HCT116 (cell line): ENCODE data around the gene SCAF8. TPM values are rescaled to one million over a fixed set of nuclear protein-coding genes. Genes with fewer than 3 reads are reported as not detected.

Experiments
- ATAC-seq: fragments of 200-7000 bp; cut with Tn5 transposase; 2 replicates; pipeline ENCODE4 v1.9.1; 2020; ENCODE audit warnings: mild to moderate bottlenecking, moderate library complexity
- BruUV-seq: library from RNA; stranded (reverse); fragments of 400-500 nt; replicated peaks from 2 replicates; lab custom pipeline; 2021; lab: Mats Ljungman, UMichigan
- CTCF ChIA-PET: fragments of 300-600 bp; sonication (Branson Sonifier 250); formaldehyde crosslinking; loops from one replicate; lab custom pipeline; 2021; ENCODE audit warnings: antibody characterized with exemption; lab: Charles Lee
- POLR2A ChIA-PET: fragments of 300-600, 350-600 bp; sonication (Branson Sonifier 250); formaldehyde crosslinking; loops from one replicate; lab custom pipeline; 2021; ENCODE audit warnings: antibody characterized with exemption; lab: Charles Lee
- RAD21 ChIA-PET, 2 experiments: fragments of 300-600 bp; sonication (Branson Sonifier 250); formaldehyde crosslinking; loops; one replicate each; lab custom pipeline; 2023; ENCODE audit warnings: low total read pairs in 2 of 2; ENCODE audit not compliant: uncharacterized antibody in 2 of 2, unreplicated experiment in 2 of 2, low non-redundant PET in 1 of 2; lab: Charles Lee
- DNase-seq: peaks from one replicate; pipeline ENCODE4 v3.0.0-alpha.2; 2010; ENCODE audit warnings: low read depth, low spot score
- H2AFZ ChIP-seq: fragments of 200-600 bp; shearing (Covaris generic), sonication (generic); 2 replicates; pipeline ENCODE4 v1.6.1; 2017; ENCODE audit warnings: low read depth, mixed run types, mixed read lengths, antibody characterized with exemption, low read length; ENCODE audit not compliant: poor library complexity, severe bottlenecking
- H3K27ac ChIP-seq: 2 replicates; pipeline ENCODE4 v1.5.1; 2012; ENCODE audit warnings: low read depth, low read length
- H3K27me3 ChIP-seq: fragments of 200-600 bp; sonication (generic); 2 replicates; pipeline ENCODE4 v1.6.1; 2016; ENCODE audit warnings: mixed run types, low read length, mixed read lengths; ENCODE audit not compliant: insufficient read depth
- H3K36me3 ChIP-seq, 2 experiments: fragments of 200-500 bp in 1 of 2; fragments of 200-600 bp in 1 of 2; sonication (Bioruptor generic) in 1 of 2; sonication (generic) in 1 of 2; 2 replicates each; pipeline versions ENCODE4 v1.5.1 to v1.6.1; 2014 to 2016; ENCODE audit warnings: low read length in 2 of 2, inconsistent platforms in 1 of 2, mixed read lengths in 1 of 2, mixed run types in 1 of 2; ENCODE audit not compliant: insufficient read depth in 2 of 2, control insufficient read depth in 1 of 2
- H3K4me1 ChIP-seq, 2 experiments: fragments of 200-600 bp in 1 of 2; sonication (generic) in 1 of 2; 2 replicates each; pipeline versions ENCODE4 v1.5.1 to v1.6.1; 2012 to 2017; ENCODE audit warnings: low read length in 2 of 2, inconsistent platforms in 1 of 2, mild to moderate bottlenecking in 1 of 2, mixed read lengths in 1 of 2, mixed run types in 1 of 2, moderate library complexity in 1 of 2; ENCODE audit not compliant: insufficient read depth in 2 of 2, control insufficient read depth in 1 of 2
- H3K4me2 ChIP-seq: fragments of 200-600 bp; sonication (generic); 2 replicates; pipeline ENCODE4 v1.6.1; 2017; ENCODE audit warnings: mixed run types, low read length, mixed read lengths
- H3K4me3 ChIP-seq, 2 experiments: fragments of 200-600 bp in 1 of 2; sonication (generic) in 1 of 2; replicated peaks in 1 of 2; 2 replicates each; pipeline ENCODE4 v1.5.1; 2011 to 2016; ENCODE audit warnings: low read length in 2 of 2, control low read depth in 1 of 2, low read depth in 1 of 2, mild to moderate bottlenecking in 1 of 2, mixed read lengths in 1 of 2, mixed run types in 1 of 2
- H3K79me2 ChIP-seq: fragments of 200-600 bp; sonication (generic); 2 replicates; pipeline ENCODE4 v1.6.1; 2017; ENCODE audit warnings: mild to moderate bottlenecking, mixed run types, low read length, moderate library complexity, mixed read lengths; ENCODE audit not compliant: insufficient read depth
- H3K9ac ChIP-seq: fragments of 200-600 bp; sonication (generic); 2 replicates; pipeline ENCODE4 v1.6.1; 2016; ENCODE audit warnings: low read length, mixed read lengths
- H3K9me2 ChIP-seq: fragments of 200-600 bp; sonication (generic), shearing (Covaris generic); 2 replicates; pipeline ENCODE4 v1.6.1; 2017; ENCODE audit warnings: mixed run types, mild to moderate bottlenecking, moderate library complexity; ENCODE audit not compliant: insufficient read depth
- H3K9me3 ChIP-seq, 2 experiments: fragments of 200-500 bp in 1 of 2; fragments of 200-600 bp in 1 of 2; sonication (Bioruptor generic) in 1 of 2; sonication (generic) in 1 of 2; 2 replicates each; pipeline ENCODE4 v1.6.1; 2014 to 2017; ENCODE audit warnings: low read length in 2 of 2, mixed read lengths in 2 of 2, inconsistent platforms in 1 of 2, low read depth in 1 of 2, mild to moderate bottlenecking in 1 of 2, mixed run types in 1 of 2, moderate library complexity in 1 of 2; ENCODE audit not compliant: control insufficient read depth in 1 of 2, insufficient read depth in 1 of 2
- H4K20me1 ChIP-seq: fragments of 200-600 bp; sonication (generic), shearing (Covaris generic); 2 replicates; pipeline ENCODE4 v1.6.1; 2017; ENCODE audit warnings: mixed run types, mild to moderate bottlenecking, moderate library complexity; ENCODE audit not compliant: insufficient read depth
- CBX3 ChIP-seq: IDR thresholded peaks from 2 replicates; pipeline ENCODE4 v1.6.1; 2012; ENCODE audit warnings: low read depth
- CEBPB ChIP-seq: IDR thresholded peaks from 2 replicates; pipeline ENCODE4 v1.6.1; 2012; ENCODE audit warnings: low read depth
- EGR1 ChIP-seq: IDR thresholded peaks from 2 replicates; pipeline ENCODE4 v1.6.1; 2012; ENCODE audit warnings: low read depth
- ELF1 ChIP-seq: IDR thresholded peaks from 2 replicates; pipeline ENCODE4 v1.6.1; 2012; ENCODE audit warnings: low read depth, borderline replicate concordance
- EZH2 ChIP-seq: fragments of 200-600 bp; sonication (generic); IDR thresholded peaks from 2 replicates; pipeline ENCODE4 v1.6.1; 2017; ENCODE audit warnings: antibody characterized with exemption, mixed run types
- EZH2phosphoT487 ChIP-seq: fragments of 200-600 bp; IDR thresholded peaks from 2 replicates; pipeline ENCODE4 v1.6.1; 2018; ENCODE audit warnings: antibody characterized with exemption, borderline replicate concordance
- JUND ChIP-seq: IDR thresholded peaks from 2 replicates; pipeline ENCODE4 v1.6.1; 2012
- POLR2AphosphoS5 ChIP-seq: IDR thresholded peaks from 2 replicates; pipeline ENCODE4 v1.6.1; 2011; ENCODE audit warnings: mild to moderate bottlenecking, low read depth, low read length, moderate library complexity
- RAD21 ChIP-seq: IDR thresholded peaks from 2 replicates; pipeline ENCODE4 v1.6.1; 2012; ENCODE audit warnings: low read depth, mild to moderate bottlenecking
- REST ChIP-seq: IDR thresholded peaks from 2 replicates; pipeline ENCODE4 v1.6.1; 2012; ENCODE audit warnings: low read depth
- SIN3A ChIP-seq: IDR thresholded peaks from 2 replicates; pipeline ENCODE4 v1.6.1; 2012; ENCODE audit warnings: low read depth
- SP1 ChIP-seq: IDR thresholded peaks from 2 replicates; pipeline ENCODE4 v1.6.1; 2012; ENCODE audit warnings: low read depth
- YY1 ChIP-seq: IDR thresholded peaks from 2 replicates; pipeline ENCODE4 v1.6.1; 2011; ENCODE audit warnings: low read length, low read depth, moderate library complexity, mild to moderate bottlenecking; ENCODE audit not compliant: insufficient replicate concordance; ENCODE audit errors: extremely low read depth
- ZFX ChIP-seq: fragments of 450-650 bp; IDR thresholded peaks from 2 replicates; pipeline ENCODE4 v1.6.1; 2017
- ZNF274 ChIP-seq: fragments of 200-500 bp; sonication (Bioruptor generic); IDR thresholded peaks from 2 replicates; pipeline ENCODE4 v1.6.1; 2014; ENCODE audit warnings: mild to moderate bottlenecking, low read depth, low read length, inconsistent platforms
- intact Hi-C: fragments of 100-400 bp; cut with micrococcal nuclease; formaldehyde crosslinking; loops from 2 replicates; pipeline ENCODE4 v1.10.0; 2022
- total RNA-seq: library from RNA; stranded (reverse); gene quantifications from one replicate; pipeline ENCODE4 v1.2.1, GENCODE V29; 2021; ENCODE audit not compliant: unreplicated experiment
- TF ChIP-seq, protein P1 (sequence below), 3 experiments: fragments of 200-600 bp in 1 of 3; sonication (generic) in 1 of 3; IDR thresholded peaks in 2 of 3; conservative IDR thresholded peaks in 1 of 3; 2 replicates each; pipeline ENCODE4 v1.5.1; 2012 to 2017; ENCODE audit warnings: low read depth in 2 of 3, low read length in 2 of 3, antibody characterized with exemption in 1 of 3, borderline replicate concordance in 1 of 3, control low read depth in 1 of 3, mild to moderate bottlenecking in 1 of 3, mixed read lengths in 1 of 3, mixed run types in 1 of 3, moderate library complexity in 1 of 3; ENCODE audit not compliant: insufficient read depth in 1 of 3
- TF ChIP-seq, protein P2 (sequence below): IDR thresholded peaks from 2 replicates; pipeline ENCODE4 v1.6.1; 2011; ENCODE audit warnings: mild to moderate bottlenecking, low read length, moderate library complexity; ENCODE audit not compliant: insufficient replicate concordance; ENCODE audit errors: extremely low read depth
- TF ChIP-seq, protein P3 (sequence below): IDR thresholded peaks from 2 replicates; pipeline ENCODE4 v1.6.1; 2012

Gene SCAF8
- total RNA-seq, 1 experiment from 2014 or later = 34.6 TPM

GRCh38 chr6:154791556-154792317 is 58.5 kb downstream of the SCAF8 start:
- H3K79me2 ChIP-seq = peaks cover 72% of the 10 kb centered on the region
- CTCF ChIA-PET = no interaction called here
- no peak overlapping the region for H3K4me2 ChIP-seq
- TF ChIP-seq, protein P1, sequence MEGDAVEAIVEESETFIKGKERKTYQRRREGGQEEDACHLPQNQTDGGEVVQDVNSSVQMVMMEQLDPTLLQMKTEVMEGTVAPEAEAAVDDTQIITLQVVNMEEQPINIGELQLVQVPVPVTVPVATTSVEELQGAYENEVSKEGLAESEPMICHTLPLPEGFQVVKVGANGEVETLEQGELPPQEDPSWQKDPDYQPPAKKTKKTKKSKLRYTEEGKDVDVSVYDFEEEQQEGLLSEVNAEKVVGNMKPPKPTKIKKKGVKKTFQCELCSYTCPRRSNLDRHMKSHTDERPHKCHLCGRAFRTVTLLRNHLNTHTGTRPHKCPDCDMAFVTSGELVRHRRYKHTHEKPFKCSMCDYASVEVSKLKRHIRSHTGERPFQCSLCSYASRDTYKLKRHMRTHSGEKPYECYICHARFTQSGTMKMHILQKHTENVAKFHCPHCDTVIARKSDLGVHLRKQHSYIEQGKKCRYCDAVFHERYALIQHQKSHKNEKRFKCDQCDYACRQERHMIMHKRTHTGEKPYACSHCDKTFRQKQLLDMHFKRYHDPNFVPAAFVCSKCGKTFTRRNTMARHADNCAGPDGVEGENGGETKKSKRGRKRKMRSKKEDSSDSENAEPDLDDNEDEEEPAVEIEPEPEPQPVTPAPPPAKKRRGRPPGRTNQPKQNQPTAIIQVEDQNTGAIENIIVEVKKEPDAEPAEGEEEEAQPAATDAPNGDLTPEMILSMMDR (IDR thresholded peaks at IDR 0.05 in 2 of 3, conservative IDR thresholded peaks at IDR 0.05 in 1 of 3; ENCODE audit: borderline replicate concordance in 1 of 3, insufficient read depth in 1 of 3, low read depth in 2 of 3, low read length in 2 of 3) = no peak
- TF ChIP-seq CBX3 (no peak), EZH2 (no peak), ZNF274 (no peak), RAD21 (no peak), EZH2phosphoT487 (no peak), JUND (no peak), ELF1 (no peak), SIN3A (no peak), CEBPB (no peak), ZFX (no peak), POLR2AphosphoS5 (no peak), SP1 (no peak), EGR1 (no peak), REST (no peak), YY1 (no peak)
- TF ChIP-seq, protein P2, sequence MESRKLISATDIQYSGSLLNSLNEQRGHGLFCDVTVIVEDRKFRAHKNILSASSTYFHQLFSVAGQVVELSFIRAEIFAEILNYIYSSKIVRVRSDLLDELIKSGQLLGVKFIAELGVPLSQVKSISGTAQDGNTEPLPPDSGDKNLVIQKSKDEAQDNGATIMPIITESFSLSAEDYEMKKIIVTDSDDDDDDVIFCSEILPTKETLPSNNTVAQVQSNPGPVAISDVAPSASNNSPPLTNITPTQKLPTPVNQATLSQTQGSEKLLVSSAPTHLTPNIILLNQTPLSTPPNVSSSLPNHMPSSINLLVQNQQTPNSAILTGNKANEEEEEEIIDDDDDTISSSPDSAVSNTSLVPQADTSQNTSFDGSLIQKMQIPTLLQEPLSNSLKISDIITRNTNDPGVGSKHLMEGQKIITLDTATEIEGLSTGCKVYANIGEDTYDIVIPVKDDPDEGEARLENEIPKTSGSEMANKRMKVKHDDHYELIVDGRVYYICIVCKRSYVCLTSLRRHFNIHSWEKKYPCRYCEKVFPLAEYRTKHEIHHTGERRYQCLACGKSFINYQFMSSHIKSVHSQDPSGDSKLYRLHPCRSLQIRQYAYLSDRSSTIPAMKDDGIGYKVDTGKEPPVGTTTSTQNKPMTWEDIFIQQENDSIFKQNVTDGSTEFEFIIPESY = no peak
- TF ChIP-seq, protein P3, sequence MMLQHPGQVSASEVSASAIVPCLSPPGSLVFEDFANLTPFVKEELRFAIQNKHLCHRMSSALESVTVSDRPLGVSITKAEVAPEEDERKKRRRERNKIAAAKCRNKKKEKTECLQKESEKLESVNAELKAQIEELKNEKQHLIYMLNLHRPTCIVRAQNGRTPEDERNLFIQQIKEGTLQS = no peak
- no peak overlapping the region for H3K4me3 ChIP-seq
- H3K27ac ChIP-seq = no peak overlapping the region
- POLR2A ChIA-PET = no interaction called here
- H4K20me1 ChIP-seq = peaks cover 4% of the 10 kb centered on the region
- no peaks in the 10 kb centered on the region for H3K27me3 ChIP-seq
- H3K4me1 ChIP-seq = peaks cover 4 to 15% of the 10 kb centered on the region in 2 experiments; a peak in 2 of 4 replicates
- intact Hi-C loops = no loop called here
- ATAC-seq = no peak
- H2AFZ ChIP-seq = no peak overlapping the region
- no TSS peak for BruUV-seq
- peaks cover 8% of the 10 kb centered on the region in 2 experiments; a peak in 2 of 4 replicates for H3K36me3 ChIP-seq
- H3K9me3 ChIP-seq = no peaks in the 10 kb centered on the region
- no peak for DNase-seq
- no peaks in the 10 kb centered on the region for H3K9me2 ChIP-seq
- RAD21 ChIA-PET = no interaction called here
- no peak overlapping the region for H3K9ac ChIP-seq
